Measurements from ENCODE around the gene PPP5C. TPM values are rescaled to one million over a fixed set of nuclear protein-coding genes. Genes with fewer than 3 reads are reported as not detected.

The PPP5C gene
- total RNA-seq, 5 donors from 2014 or later (not counting 1 experiment from before 2014, with no cell fraction given) = 40.3 to 59.7 (median 42.8) TPM

GRCh38 chr19:46407856-46408663 lies 61.2 kb downstream of the PPP5C start:
- Histone ChIP-seq H3K36me3 (ENCODE audit: control insufficient read depth in 2 of 2, extremely low read depth in 1 of 2, insufficient read depth in 1 of 2, low read length in 1 of 2) (no peaks in the 10 kb centered on the region), H3K27me3 (replicated peaks in 1 of 2; ENCODE audit: control insufficient read depth in 2 of 2, extremely low read depth in 1 of 2, insufficient read depth in 2 of 2, low read length in 1 of 2) (peaks cover 5 to 92% of the 10 kb centered on the region in 2 experiments), H3K4me1 (ENCODE audit: control insufficient read depth in 1 of 2, extremely low read depth in 1 of 2, insufficient read depth in 2 of 2, low read length in 2 of 2) (peaks cover 0 to 30% of the 10 kb centered on the region in 2 experiments), H3K4me3 (ENCODE audit: control insufficient read depth in 1 of 2, extremely low read depth in 1 of 2, low read length in 1 of 2) (no peak overlapping the region), H3K9me3 (no peaks in the 10 kb centered on the region), H3K27ac (ENCODE audit: low read length) (no peak overlapping the region)
- Mint-ChIP-seq H3K4me1 (peaks cover 24 to 30% (median 24%) of the 10 kb centered on the region in 3 donors), H3K27ac (no peak overlapping the region), H3K36me3 (no peaks in the 10 kb centered on the region), H3K9me3 (no peaks in the 10 kb centered on the region), H3K4me3 (no peak overlapping the region), H3K27me3 (peaks cover 52 to 90% of the 10 kb centered on the region in 2 donors)
- no peak for ATAC-seq (replicated peaks in 1 of 4)
- POLR2A ChIA-PET = no interaction called here
- CTCF ChIA-PET = interaction anchor here (0.6 kb wide), 2 partner anchors 11 to 73 kb away, joined by 3 to 5 read pairs; no protein-coding TSS in a partner anchor
- no peak for DNase-seq
- WGBS (ENCODE audit: insufficient coverage) = 49% methylated on average over 15 of the region's 23 CpGs

GRCh38 chr19:46408664-46409039 lies 61.8 kb downstream of the PPP5C start:
- Histone ChIP-seq H3K9me3 (no peaks in the 10 kb centered on the region), H3K27ac (ENCODE audit: low read length) (no peak overlapping the region), H3K4me3 (ENCODE audit: control insufficient read depth in 1 of 2, extremely low read depth in 1 of 2, low read length in 1 of 2) (no peak overlapping the region), H3K27me3 (replicated peaks in 1 of 2; ENCODE audit: control insufficient read depth in 2 of 2, extremely low read depth in 1 of 2, insufficient read depth in 2 of 2, low read length in 1 of 2) (peaks cover 5 to 92% of the 10 kb centered on the region in 2 experiments), H3K36me3 (ENCODE audit: control insufficient read depth in 2 of 2, extremely low read depth in 1 of 2, insufficient read depth in 1 of 2, low read length in 1 of 2) (no peaks in the 10 kb centered on the region), H3K4me1 (ENCODE audit: control insufficient read depth in 1 of 2, extremely low read depth in 1 of 2, insufficient read depth in 2 of 2, low read length in 2 of 2) (peaks cover 0 to 29% of the 10 kb centered on the region in 2 experiments)
- Mint-ChIP-seq H3K36me3 (no peaks in the 10 kb centered on the region), H3K4me3 (no peak overlapping the region), H3K4me1 (peaks cover 22 to 28% (median 24%) of the 10 kb centered on the region in 3 donors), H3K27me3 (peaks cover 50 to 87% of the 10 kb centered on the region in 2 donors), H3K27ac (no peak overlapping the region), H3K9me3 (no peaks in the 10 kb centered on the region)
- CTCF ChIA-PET = no interaction called here
- ATAC-seq (replicated peaks in 1 of 4) (no peak), DNase-seq (no peak)
- WGBS (ENCODE audit: insufficient coverage) = 20% methylated on average over 9 of the region's 11 CpGs
- POLR2A ChIA-PET = no interaction called here

- DNase-seq (no peak), ATAC-seq (replicated peaks in 1 of 4) (no peak)
- ChIA-PET POLR2A (no interaction called here), CTCF (no interaction called here)
- no peaks in the 10 kb centered on the region for H3K36me3 ChIP-seq (ENCODE audit: control insufficient read depth in 2 of 2, extremely low read depth in 1 of 2, insufficient read depth in 1 of 2, low read length in 1 of 2)
- peaks cover 16 to 23% (median 18%) of the 10 kb centered on the region in 3 donors for H3K4me1 Mint-ChIP-seq
- H3K27me3 Mint-ChIP-seq = peaks cover 49 to 87% of the 10 kb centered on the region in 2 donors
- no peak overlapping the region for H3K27ac Mint-ChIP-seq
- no peak overlapping the region for H3K4me3 Mint-ChIP-seq
- H3K9me3 ChIP-seq = no peaks in the 10 kb centered on the region
- no peak overlapping the region for H3K27ac ChIP-seq (ENCODE audit: low read length)
- H3K27me3 ChIP-seq (replicated peaks in 1 of 2; ENCODE audit: control insufficient read depth in 2 of 2, extremely low read depth in 1 of 2, insufficient read depth in 2 of 2, low read length in 1 of 2) = peaks cover 5 to 92% of the 10 kb centered on the region in 2 experiments
- no peak overlapping the region for H3K4me3 ChIP-seq (ENCODE audit: control insufficient read depth in 1 of 2, extremely low read depth in 1 of 2, low read length in 1 of 2)
- peaks cover 0 to 24% of the 10 kb centered on the region in 2 experiments for H3K4me1 ChIP-seq (ENCODE audit: control insufficient read depth in 1 of 2, extremely low read depth in 1 of 2, insufficient read depth in 2 of 2, low read length in 2 of 2)
- 100% methylated on average over 2 of the region's 3 CpGs for WGBS (ENCODE audit: insufficient coverage)
- no peaks in the 10 kb centered on the region for H3K9me3 Mint-ChIP-seq
- H3K36me3 Mint-ChIP-seq = no peaks in the 10 kb centered on the region
Measured at GRCh38 chr19:46409191-46409590, 62.3 kb downstream of the PPP5C start.

- Histone ChIP-seq H3K27ac (ENCODE audit: low read length) (no peak overlapping the region), H3K4me3 (ENCODE audit: control insufficient read depth in 1 of 2, extremely low read depth in 1 of 2, low read length in 1 of 2) (no peak overlapping the region), H3K4me1 (ENCODE audit: control insufficient read depth in 1 of 2, extremely low read depth in 1 of 2, insufficient read depth in 2 of 2, low read length in 2 of 2) (peaks cover 0 to 15% of the 10 kb centered on the region in 2 experiments), H3K9me3 (no peaks in the 10 kb centered on the region), H3K27me3 (replicated peaks in 1 of 2; ENCODE audit: control insufficient read depth in 2 of 2, extremely low read depth in 1 of 2, insufficient read depth in 2 of 2, low read length in 1 of 2) (peaks cover 4 to 90% of the 10 kb centered on the region in 2 experiments), H3K36me3 (ENCODE audit: control insufficient read depth in 2 of 2, extremely low read depth in 1 of 2, insufficient read depth in 1 of 2, low read length in 1 of 2) (no peaks in the 10 kb centered on the region)
- ATAC-seq (replicated peaks in 1 of 4) = no peak
- no peak for DNase-seq
- Mint-ChIP-seq H3K4me3 (no peak overlapping the region), H3K36me3 (no peaks in the 10 kb centered on the region), H3K27me3 (peaks cover 53 to 87% of the 10 kb centered on the region in 2 donors), H3K9me3 (no peaks in the 10 kb centered on the region), H3K4me1 (peaks cover 12 to 16% (median 12%) of the 10 kb centered on the region in 3 donors), H3K27ac (no peak overlapping the region)
- POLR2A ChIA-PET = no interaction called here
- WGBS (ENCODE audit: insufficient coverage) = 77% methylated on average over 10 of the region's 13 CpGs
- CTCF ChIA-PET = no interaction called here
Measured at GRCh38 chr19:46410205-46411087, 63.6 kb downstream of the PPP5C start.

GRCh38 chr19:46411088-46411924 lies 64.4 kb downstream of the PPP5C start:
- ChIA-PET POLR2A (no interaction called here), CTCF (no interaction called here)
- no peaks in the 10 kb centered on the region for H3K36me3 Mint-ChIP-seq
- peaks cover 56 to 86% of the 10 kb centered on the region in 2 donors for H3K27me3 Mint-ChIP-seq
- H3K9me3 Mint-ChIP-seq = no peaks in the 10 kb centered on the region
- 69% methylated on average over 12 of the region's 13 CpGs for WGBS (ENCODE audit: insufficient coverage)
- no peak overlapping the region for H3K27ac ChIP-seq (ENCODE audit: low read length)
- no peak for DNase-seq
- H3K4me1 Mint-ChIP-seq = peaks cover 16 to 23% (median 17%) of the 10 kb centered on the region in 3 donors
- no peaks in the 10 kb centered on the region for H3K9me3 ChIP-seq
- H3K27me3 ChIP-seq (replicated peaks in 1 of 2; ENCODE audit: control insufficient read depth in 2 of 2, extremely low read depth in 1 of 2, insufficient read depth in 2 of 2, low read length in 1 of 2) = peaks cover 2 to 90% of the 10 kb centered on the region in 2 experiments
- ATAC-seq (replicated peaks in 1 of 4) = no peak
- no peak overlapping the region for H3K4me3 ChIP-seq (ENCODE audit: control insufficient read depth in 1 of 2, extremely low read depth in 1 of 2, low read length in 1 of 2)
- H3K36me3 ChIP-seq (ENCODE audit: control insufficient read depth in 2 of 2, extremely low read depth in 1 of 2, insufficient read depth in 1 of 2, low read length in 1 of 2) = no peaks in the 10 kb centered on the region
- H3K27ac Mint-ChIP-seq = no peak overlapping the region
- H3K4me3 Mint-ChIP-seq = no peak overlapping the region
- H3K4me1 ChIP-seq (ENCODE audit: control insufficient read depth in 1 of 2, extremely low read depth in 1 of 2, insufficient read depth in 2 of 2, low read length in 2 of 2) = peaks cover 0 to 20% of the 10 kb centered on the region in 2 experiments

All from T-cell (primary cell).